HG02938 (cell line): ENCODE data around the gene CAD.
"Not testable (repeated sequence)": the region's sequence is repeated elsewhere in the genome, so short reads cannot be mapped to it uniquely, and the experiment has no call there.

Source experiments
- ATAC-seq: cut with Tn5 transposase; IDR thresholded peaks from one replicate; pipeline ENCODE4 v1.9.1; 2021; ENCODE audit warnings: mild to moderate bottlenecking, moderate library complexity; ENCODE audit not compliant: unreplicated experiment

CAD gene

GRCh38 chr2:27251766-27252165, 34.6 kb downstream of the CAD start:
- no peak for ATAC-seq

- no peak for ATAC-seq
Observed at GRCh38 chr2:27255187-27255586, 38.0 kb downstream of the CAD start.

- no peak for ATAC-seq
Observed at GRCh38 chr2:27255660-27256059, 38.5 kb downstream of the CAD start.

GRCh38 chr2:27256855-27257454, 39.8 kb downstream of the CAD start:
- ATAC-seq, result no peak

- no peak for ATAC-seq
Observed at GRCh38 chr2:27258051-27258450, 40.9 kb downstream of the CAD start.

GRCh38 chr2:27261241-27261925, 44.2 kb downstream of the CAD start:
- no peak for ATAC-seq

GRCh38 chr2:27261926-27262298, 44.7 kb downstream of the CAD start:
- no peak for ATAC-seq

- no peak for ATAC-seq
Observed at GRCh38 chr2:27262379-27263286, 45.5 kb downstream of the CAD start, which contains the start of gene SLC30A3. TSS of gene SLC30A3 (minus strand) at chr2:27263047. CDS start at chr2:27262906, 141 bp downstream.

- no peak for ATAC-seq
Observed at GRCh38 chr2:27263287-27264252, 46.4 kb downstream of the CAD start.

GRCh38 chr2:27264253-27264752, 47.1 kb downstream of the CAD start:
- ATAC-seq, result no peak

GRCh38 chr2:27264753-27265535, 47.8 kb downstream of the CAD start:
- no peak for ATAC-seq

- no peak for ATAC-seq
Observed at GRCh38 chr2:27265536-27265870, 48.3 kb downstream of the CAD start.

- ATAC-seq, result not testable (repeated sequence)
Observed at GRCh38 chr2:27268296-27268695, 51.1 kb downstream of the CAD start.

- ATAC-seq, result no peak
Observed at GRCh38 chr2:27270131-27270530, 53.0 kb downstream of the CAD start.

GRCh38 chr2:27270670-27271069, 53.5 kb downstream of the CAD start:
- no peak for ATAC-seq

- no peak for ATAC-seq
Observed at GRCh38 chr2:27271631-27272340, 54.6 kb downstream of the CAD start.

GRCh38 chr2:27272537-27273522, 55.7 kb downstream of the CAD start:
- not testable (repeated sequence) for ATAC-seq
